ENCODE measurements around the gene BCS1L.

DNA sequence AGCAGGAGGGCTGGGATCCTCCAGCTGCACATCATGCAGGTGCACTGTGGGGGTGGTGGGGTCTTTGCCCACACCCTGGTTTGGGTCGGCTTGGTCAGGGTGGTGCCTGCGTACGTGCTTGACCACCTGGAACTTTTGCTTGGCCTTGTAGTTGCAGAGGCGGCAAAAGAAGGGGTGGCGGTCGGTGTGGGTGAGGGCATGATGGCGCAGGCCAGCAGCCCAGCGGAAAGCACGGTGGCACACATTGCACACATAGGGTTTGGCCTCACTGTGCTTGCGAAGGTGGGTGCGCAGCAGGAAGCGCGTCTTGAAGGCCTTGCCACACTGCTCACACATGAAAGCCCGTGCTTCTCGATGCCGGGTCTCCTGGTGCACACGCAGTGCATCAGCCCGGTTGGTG lies 21.1 kb upstream of the BCS1L start:
- TF ChIP-seq POLR2A (IDR thresholded peaks at IDR 0.05): no peak
- TF ChIP-seq, protein P1, sequence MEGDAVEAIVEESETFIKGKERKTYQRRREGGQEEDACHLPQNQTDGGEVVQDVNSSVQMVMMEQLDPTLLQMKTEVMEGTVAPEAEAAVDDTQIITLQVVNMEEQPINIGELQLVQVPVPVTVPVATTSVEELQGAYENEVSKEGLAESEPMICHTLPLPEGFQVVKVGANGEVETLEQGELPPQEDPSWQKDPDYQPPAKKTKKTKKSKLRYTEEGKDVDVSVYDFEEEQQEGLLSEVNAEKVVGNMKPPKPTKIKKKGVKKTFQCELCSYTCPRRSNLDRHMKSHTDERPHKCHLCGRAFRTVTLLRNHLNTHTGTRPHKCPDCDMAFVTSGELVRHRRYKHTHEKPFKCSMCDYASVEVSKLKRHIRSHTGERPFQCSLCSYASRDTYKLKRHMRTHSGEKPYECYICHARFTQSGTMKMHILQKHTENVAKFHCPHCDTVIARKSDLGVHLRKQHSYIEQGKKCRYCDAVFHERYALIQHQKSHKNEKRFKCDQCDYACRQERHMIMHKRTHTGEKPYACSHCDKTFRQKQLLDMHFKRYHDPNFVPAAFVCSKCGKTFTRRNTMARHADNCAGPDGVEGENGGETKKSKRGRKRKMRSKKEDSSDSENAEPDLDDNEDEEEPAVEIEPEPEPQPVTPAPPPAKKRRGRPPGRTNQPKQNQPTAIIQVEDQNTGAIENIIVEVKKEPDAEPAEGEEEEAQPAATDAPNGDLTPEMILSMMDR (IDR thresholded peaks at IDR 0.05 in 8 of 11, conservative IDR thresholded peaks at IDR 0.05 in 3 of 11): no peak
- TF ChIP-seq POLR2AphosphoS5 (IDR thresholded peaks at IDR 0.05): peak in 1 of 3 donors; percentile 50

Measured in spleen (tissue), 7 donors.